HepG2 (cell line): ENCODE data around the gene PSKH1. TPM values are rescaled to one million over a fixed set of nuclear protein-coding genes. Genes with fewer than 3 reads are reported as not detected.

Experiments used
- ARID5B ChIP-seq: IDR thresholded peaks from 2 replicates; pipeline ENCODE4 v1.4.0; 2020; ENCODE audit warnings: mild to moderate bottlenecking, missing genetic modification reagents
- CREB3 ChIP-seq: sonication (generic); formaldehyde crosslinking; IDR thresholded peaks from 2 replicates; pipeline ENCODE4 v1.5.0; 2020; ENCODE audit warnings: missing genetic modification reagents
- RAD21 ChIP-seq: fragments of 450-650 bp; formaldehyde crosslinking; IDR thresholded peaks from 2 replicates; pipeline ENCODE4 v1.5.0; 2020; ENCODE audit warnings: mild to moderate bottlenecking
- STAG1 ChIP-seq: sonication (generic); formaldehyde crosslinking; IDR thresholded peaks from 2 replicates; pipeline ENCODE4 v1.4.0; 2020; ENCODE audit warnings: missing genetic modification reagents
- ZBTB40 ChIP-seq, 2 experiments: fragments of 450-650 bp in 1 of 2; sonication (generic) in 1 of 2; formaldehyde crosslinking in 1 of 2; IDR thresholded peaks; 2 replicates each; pipeline versions ENCODE4 v1.6.1 to v1.8.0; 2016 to 2022; ENCODE audit warnings: antibody characterized with exemption in 1 of 2, mild to moderate bottlenecking in 1 of 2, missing genetic modification reagents in 1 of 2
- ZFP91 ChIP-seq: sonication (generic); formaldehyde crosslinking; IDR thresholded peaks from 2 replicates; pipeline ENCODE4 v1.9.0; 2022; ENCODE audit warnings: missing genetic modification reagents, mild to moderate bottlenecking, borderline replicate concordance
- ZNF574 ChIP-seq: sonication (generic); formaldehyde crosslinking; IDR thresholded peaks from 2 replicates; pipeline ENCODE4 v1.4.0; 2020; ENCODE audit warnings: missing genetic modification reagents
- polyA plus RNA-seq, 8 experiments: library from polyadenylated mRNA; depleted of rRNA in 3 of 8; stranded (reverse) in 7 of 8; unstranded in 1 of 8; fragments of >200 nt; fragmentation: Illumina TruSeq in 4 of 8; extraction: Trizol in 4 of 8; gene quantifications; 2 replicates each; pipeline versions ENCODE4 v1.2.1 to v1.2.3, GENCODE V29; 2011 to 2016; ENCODE audit warnings: low read depth in 4 of 8, missing spikeins in 1 of 8, mixed read lengths in 1 of 8; ENCODE audit not compliant: insufficient read depth in 1 of 8
- total RNA-seq, 5 experiments: library from RNA; depleted of rRNA; stranded (reverse); fragments of >200 nt; fragmentation: Illumina TruSeq; extraction: Trizol; gene quantifications; 2 replicates each; pipeline ENCODE4 v1.2.3, GENCODE V29; 2016; ENCODE audit warnings: low read depth in 1 of 5

Gene PSKH1
- total and polyA plus RNA-seq, 2 of the 13 experiments (the other 11 are each of a cell fraction or from before 2014, with no cell fraction given): 8.4 to 19.1 TPM

- TF ChIP-seq ZBTB40 (IDR thresholded peaks at IDR 0.05) (no peak), ZBTB40 (CRISPR knock-in tag; IDR thresholded peaks at IDR 0.05) (no peak; the same call in 1 of the 2 replicates), ZNF574 (CRISPR knock-in tag) (peak; percentile 74), CREB3 (peak; percentile 81), ARID5B (no peak), RAD21 (peak; percentile 67), STAG1 (CRISPR knock-in tag) (0 out of 2 replicates have a peak, but pooled peaks have one; percentile 13), ZFP91 (peak; percentile 76; the same call in 1 of the 2 replicates)
Observed at GRCh38 chr16:67892899-67893742, at the start of gene PSKH1 (continued).
